GM19240 (cell line): ENCODE data around the gene CCDC86.
A peak's percentile ranks its signal among the peaks of the same experiment; 100 is the strongest.

Experiments
- DNase-seq: peaks from one replicate; pipeline ENCODE4 v3.0.0; 2011; ENCODE audit warnings: low spot score; ENCODE audit not compliant: insufficient read length

The CCDC86 gene

DNA sequence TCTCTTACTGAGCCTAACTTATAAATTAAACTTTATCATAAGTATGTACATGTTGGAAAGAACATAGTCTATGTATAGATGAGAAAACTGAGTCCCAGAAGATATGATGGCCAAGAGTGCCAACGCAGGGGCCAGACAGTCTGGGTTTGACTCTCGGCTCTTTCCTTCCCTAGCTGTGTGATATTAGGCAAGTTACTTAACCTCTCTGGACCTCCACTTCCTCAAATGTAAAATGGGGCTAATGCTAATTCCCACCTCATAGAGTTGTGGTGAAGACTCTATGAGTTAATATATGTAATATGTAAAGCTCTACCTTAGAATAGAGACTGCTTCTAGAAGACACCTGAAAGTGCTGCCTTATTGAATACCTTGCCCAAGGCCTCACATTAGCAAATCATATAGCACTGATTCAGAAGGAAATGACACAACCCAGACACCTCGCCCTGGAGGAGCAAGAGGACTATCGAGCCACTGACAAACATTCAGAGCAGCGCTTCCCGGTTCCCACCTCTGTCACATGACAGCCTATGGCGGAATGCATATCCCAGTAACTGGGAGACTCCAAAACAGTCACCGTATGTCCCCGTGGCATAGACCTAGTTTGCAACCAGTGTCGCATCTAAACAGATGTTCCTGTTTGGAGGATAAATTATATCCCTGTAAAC is 11.3 kb upstream of the CCDC86 start:
- DNase-seq, result no peak

DNA sequence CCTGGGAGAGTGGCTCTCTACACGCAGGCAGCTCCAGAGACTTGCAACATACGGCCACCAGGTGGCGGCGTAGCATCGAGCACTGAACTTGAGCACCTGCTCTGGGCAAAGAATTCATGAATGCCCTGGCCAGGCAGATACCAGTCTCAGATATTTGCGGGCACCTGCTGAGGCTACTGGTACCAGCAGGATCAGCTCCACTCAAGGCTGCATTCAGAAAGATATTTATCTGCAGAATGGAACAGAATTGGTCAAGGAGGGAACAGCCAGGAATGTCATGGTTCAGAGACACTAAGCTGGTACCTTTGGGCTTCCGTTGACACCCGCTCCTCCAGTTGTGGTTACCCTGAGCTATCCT is 10.8 kb upstream of the CCDC86 start:
- peak; percentile 85 for DNase-seq

DNA sequence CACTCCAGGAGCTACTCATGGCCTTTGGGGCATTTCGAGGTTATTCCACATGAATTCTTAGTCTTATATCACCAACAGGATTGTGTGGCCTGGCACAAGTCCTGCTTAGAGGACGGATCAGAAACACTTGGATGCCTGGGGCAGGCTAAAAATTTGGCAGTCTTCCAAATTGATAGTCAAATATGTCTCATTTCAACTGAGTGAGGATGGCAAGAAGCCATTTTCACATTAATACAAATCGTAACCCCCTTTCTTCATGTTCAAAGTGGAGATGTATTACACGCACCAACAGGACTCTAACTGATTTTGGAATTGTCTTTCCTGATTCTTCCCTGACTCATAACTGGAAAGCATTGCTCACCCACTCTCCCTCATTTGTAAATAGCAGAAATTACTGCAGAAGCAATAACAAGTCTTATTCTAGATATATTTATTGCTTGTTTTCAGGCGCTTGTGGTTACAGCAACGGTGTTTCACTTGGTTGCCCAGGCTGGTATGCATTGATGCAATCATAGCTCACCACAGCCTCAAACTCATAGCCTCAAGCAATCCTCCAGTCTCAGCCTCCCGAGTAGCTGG is 10.3 kb upstream of the CCDC86 start:
- DNase-seq, result no peak

DNA sequence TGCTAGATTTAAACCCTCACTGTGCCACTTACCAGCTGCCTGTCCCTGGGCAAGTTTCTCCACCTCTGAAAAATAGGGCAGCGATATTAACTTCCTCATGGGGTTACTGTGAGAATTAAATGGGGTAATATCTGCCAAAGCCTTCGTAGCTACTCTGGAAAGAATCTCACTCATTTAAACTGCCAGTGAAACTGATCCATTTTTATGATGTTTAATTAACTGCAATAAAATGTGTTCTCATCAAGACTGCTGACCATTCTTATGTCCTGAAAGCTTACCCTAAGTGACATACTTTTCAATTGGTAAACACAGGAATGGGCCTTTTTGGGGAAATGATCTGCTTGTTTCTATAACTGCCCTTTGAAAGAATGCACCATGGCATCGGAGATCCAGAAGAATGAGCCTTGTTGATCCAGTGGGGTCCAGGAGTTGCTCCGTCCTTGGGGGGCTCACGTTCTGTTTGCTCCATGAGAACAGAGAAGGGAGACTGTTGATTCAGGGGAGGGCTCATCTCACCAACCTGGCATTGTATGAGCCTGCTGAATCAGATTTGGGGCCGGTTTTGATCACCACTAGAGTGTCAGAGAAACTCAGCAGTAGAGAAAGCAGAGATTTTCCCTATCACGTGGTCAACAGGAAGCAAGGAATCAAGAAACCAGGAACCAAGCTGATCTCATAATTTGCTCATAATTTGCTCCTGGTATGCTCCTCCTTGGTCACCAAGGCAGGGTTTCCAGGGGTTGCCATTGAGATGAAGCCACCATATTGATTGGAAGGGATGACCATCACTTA is 7.0 kb upstream of the CCDC86 start:
- no peak for DNase-seq

DNA sequence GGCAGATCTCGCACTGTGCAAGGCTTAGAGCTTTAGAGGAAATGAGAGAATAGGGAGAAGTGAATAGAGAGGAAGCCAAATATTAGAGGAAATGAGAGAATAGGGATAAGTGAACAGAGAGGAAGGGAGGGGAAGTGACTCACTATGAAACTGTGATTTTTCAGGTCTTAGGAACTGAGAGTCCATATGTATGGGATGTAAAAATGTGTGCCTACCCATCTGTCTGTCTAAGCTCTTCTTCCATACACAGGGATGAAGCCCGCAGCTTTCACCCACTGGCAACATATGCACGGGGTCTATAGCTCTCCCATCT is 6.4 kb upstream of the CCDC86 start:
- DNase-seq, result no peak

DNA sequence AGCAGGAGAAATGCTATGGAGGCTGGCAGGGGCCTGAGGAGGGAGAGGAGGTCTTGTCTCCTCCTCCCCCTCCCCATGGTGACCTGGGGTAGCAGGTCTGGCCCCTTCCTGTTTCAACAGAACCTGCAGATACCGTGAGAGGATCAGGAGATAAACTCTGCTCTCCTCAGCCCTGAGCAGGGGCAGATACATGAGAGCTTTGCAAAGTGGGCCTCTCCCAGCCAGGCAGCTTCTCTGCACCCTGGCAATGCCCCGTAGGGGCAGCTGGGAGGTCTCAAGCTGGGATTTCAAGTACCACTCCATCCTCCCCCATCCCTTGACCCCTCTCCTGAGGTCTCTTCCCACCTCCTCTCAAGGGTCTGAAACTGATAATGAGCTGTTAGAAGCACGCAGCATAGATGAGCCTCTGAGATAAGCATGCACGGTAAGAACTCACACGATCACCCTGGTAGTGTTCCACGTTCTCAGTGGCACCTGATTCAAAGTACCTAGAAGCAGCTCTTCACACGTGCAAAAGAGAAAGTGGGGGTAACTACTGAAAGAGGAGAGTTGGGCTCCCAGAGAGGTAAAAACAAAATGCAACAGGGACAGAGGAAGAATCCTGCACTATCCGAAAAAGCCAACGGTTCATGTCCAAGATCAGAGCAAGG is 4.9 kb upstream of the CCDC86 start:
- no peak for DNase-seq

DNA sequence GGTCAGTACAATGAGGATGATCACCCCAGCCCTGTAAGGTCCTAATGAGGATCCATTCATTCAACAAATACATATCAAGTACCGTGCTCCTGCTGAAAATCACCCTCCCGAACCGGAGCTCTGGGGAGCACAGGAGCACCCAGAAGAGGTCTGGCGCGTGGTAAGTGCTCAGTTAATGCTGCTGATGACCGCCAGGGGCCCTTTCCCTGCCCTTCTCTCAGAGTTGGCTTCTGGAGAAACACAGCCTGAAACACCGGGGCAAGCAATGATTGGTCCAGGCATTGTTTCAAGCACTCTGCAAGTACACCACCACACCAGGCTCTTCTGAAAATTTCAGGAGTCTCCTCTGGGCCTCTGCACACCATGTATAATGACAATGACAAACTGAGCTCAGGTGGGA is 3.8 kb upstream of the CCDC86 start:
- no peak for DNase-seq

DNA sequence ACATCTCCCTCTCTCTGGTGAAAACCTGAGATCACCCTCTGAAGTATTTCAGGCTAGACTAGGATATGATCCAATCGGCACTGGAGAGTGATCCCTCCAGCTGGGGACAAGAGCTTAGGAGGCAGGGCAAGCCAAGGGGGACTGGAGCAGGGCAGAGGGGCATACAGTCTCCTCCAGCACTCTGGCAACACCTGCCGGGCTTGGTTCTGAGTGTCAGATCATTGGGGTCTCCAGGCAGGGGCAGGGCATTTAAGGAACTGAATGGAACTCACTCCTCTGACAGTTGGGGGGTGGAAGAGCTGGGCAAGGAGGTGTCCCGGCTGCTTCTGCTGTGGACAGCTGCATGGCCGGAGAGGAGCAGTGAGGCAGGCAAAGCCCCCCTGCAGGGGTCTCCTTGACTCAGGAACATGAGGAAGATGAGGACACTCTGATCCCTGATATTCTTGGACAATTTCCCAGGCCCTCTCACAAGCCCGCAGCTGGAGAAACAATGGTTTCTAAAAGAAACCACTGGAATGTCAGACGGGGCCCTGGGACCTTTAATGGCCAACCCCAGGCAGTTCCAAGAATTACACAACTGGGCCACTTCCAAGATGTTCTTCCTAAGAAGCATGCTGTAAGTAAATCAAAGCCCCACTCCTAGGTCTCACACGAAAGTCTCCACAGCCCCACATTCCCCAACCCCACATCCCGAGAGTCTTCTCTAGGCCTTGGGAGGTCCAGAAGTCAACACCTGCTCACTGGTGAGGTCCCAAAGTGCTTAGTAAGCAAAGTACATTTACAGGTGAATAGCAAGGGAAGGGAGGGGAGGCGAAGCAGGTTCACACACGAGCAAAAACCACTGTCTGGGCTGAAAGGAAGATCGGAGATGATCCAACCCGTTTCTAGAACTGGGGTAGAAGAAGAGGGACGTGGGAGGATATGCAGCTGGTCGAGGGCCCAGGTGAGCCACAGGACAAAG is 1.2 kb upstream of the CCDC86 start:
- no peak for DNase-seq

DNA sequence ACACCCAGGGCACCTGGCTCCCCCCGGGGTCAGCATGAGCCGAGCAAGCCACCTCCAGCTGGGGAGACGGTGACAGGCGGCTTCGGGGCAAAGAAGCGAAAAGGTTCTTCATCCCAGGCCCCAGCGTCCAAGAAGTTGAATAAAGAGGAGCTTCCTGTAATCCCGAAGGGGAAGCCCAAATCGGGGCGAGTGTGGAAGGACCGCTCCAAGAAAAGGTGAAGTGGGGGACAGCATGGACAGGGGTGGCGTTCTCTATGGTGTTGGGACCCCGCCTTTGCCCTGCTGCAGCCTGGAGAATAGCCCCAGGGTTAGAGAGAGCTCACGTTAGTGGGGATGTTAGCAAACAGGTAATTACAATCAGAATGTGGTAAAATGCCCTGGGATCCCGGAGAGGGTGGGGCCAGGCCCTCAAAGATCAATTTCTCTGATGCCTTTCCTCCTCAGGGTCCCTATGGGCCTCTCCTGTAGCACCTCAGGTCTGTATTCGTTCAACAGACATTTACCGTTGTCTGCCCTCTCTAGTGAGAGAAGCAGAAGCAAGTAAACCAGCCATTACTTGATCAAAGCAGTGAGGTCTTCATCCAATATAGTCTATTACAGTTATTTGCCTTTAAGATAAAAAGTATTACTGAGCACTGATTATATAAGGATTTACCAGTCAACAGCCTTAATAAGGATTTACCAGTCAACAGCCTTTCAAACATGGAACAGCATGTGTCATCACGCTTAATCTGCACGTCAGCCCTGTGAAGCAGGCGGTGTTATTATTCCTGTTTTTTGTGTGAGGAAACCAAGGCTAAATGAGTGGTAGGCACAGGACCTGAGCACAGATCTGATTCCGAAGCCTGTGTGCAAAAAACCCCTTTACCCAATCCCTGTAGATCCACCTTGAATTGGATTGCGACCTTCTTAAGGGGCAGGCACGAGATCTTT is 1.0 kb downstream of the CCDC86 start:
- no peak for DNase-seq

DNA sequence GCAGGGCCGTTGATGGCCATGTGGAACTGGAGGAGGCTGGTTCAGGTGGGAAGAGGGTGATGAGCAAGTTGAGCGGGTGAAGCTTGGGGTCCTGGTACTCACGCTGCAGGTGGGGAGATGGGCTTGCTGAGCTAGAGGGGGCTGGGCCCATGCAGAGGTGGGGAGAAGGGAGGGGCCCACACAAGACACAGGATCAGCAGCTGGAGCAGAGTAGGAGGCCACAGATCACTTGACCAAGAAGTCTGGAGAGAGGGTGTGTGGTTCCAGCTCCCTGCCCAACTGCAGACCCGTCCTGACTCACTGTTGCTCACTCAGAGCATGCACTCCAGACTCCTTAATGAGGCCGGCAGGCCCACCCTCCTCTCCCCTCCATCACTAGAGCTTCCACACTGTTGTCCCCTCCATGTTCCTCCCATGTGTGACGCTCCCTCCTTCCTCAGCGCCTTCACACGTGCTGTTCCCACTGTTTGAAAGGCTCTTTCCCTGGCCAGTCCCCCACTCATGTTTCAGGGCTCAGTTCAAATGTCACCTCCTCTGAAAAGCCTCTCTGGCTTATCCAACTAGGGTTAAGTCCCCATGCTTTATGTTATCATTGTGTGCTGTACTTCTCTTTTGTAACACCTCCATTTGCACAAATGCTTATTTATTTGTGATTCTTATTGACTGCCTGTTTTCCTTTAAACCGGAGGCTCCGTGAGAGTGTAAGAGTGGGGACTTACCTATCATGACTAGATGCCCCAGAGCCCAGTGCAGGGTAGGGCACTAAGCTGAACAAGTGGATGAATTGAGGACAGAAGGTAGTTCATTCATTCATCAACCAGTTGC is 2.3 kb downstream of the CCDC86 start:
- no peak for DNase-seq

DNA sequence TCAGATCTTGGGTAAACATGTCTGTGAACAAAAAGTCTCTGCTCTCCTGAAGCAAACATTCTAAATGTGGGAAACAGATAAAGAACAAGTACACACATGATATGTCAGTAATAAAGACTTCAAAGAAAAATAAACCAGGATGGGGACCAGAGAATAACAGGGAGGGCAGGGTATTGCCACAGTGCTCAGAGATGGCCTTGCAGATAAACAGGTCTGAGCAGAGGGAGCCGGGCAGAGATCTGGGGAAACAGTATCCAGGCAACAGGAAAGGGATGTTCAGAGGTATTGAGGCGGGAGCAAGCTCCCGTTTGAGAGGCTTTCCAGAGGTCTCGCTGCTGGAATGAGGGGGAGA is 2.9 kb downstream of the CCDC86 start:
- no peak for DNase-seq

DNA sequence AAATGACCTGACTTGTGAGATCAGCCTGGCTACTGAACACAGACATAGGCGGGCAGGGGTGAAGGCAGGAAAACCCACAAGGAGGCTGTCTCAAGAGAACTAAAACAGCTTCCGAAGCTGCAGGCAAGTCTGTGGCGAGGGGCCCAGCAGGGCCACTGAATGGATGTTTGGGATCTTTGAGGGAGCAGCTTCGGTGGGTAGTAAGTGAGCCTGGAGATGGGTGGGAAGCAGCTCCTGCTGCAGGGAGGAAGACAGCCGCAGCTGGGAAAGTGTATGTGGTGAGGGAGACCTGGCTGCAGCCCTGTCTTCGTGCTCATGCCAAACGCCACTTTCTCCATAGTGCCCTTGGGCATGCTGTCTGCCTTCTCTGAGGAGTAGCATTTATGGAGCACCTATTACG is 3.4 kb downstream of the CCDC86 start:
- DNase-seq, result no peak

DNA sequence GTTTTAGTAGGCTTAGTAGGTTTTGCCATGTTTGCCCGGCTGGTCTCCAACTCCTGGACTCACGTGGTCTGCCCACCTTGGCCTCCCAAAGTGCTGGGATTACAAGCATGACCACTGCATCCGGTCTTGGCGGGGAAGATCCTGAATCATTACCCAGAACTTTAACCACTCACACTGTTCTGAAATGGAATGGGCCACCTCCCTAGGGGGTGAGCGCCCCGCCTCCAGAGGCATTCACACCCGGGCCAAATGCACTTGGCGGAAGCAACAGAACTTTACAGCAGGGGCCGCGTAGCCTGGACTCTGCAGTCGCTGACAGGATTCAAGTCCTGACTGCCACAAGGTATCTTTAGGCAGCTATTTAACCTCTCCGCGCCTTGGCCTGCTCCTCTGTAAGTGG is 5.4 kb downstream of the CCDC86 start:
- no peak for DNase-seq

DNA sequence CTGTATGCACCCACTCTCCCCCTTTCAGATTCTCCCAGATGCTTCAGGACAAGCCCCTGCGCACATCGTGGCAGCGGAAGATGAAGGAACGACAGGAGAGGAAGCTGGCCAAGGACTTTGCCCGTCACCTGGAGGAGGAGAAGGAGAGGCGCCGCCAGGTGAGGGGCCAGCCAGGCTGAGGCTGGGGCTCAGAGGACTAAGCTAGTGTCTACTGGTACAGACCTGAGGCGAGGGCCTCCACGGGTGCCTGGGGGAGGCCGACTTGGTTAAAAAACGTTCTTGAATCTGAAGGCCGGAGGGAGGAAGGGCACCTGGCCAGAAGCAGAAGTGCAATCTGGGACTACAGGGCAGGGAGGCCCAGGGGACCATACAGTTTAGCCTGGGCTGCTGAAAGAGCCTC is 6.0 kb downstream of the CCDC86 start:
- DNase-seq, result no peak

DNA sequence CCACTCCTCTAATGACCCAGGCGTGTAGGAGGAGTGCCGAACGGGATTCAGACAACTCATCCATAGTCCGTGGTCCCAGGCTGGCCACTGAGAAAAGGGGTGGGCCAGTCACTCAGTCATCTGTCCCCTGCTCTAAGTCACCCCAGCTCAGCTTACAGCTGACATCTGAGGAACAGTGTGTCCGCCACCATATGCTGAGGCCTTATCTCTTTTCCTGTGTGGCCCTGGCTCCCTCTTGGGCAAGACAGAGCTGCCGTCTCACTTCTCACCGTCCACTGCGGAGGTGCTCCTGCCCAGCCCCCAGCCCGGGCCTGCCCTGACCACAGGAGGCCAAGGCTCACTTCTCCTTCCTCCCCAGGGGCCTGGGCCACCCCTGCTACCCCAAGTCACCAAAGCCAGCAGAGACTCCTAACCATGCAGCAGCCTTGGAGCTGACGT is 6.8 kb downstream of the CCDC86 start:
- no peak for DNase-seq

DNA sequence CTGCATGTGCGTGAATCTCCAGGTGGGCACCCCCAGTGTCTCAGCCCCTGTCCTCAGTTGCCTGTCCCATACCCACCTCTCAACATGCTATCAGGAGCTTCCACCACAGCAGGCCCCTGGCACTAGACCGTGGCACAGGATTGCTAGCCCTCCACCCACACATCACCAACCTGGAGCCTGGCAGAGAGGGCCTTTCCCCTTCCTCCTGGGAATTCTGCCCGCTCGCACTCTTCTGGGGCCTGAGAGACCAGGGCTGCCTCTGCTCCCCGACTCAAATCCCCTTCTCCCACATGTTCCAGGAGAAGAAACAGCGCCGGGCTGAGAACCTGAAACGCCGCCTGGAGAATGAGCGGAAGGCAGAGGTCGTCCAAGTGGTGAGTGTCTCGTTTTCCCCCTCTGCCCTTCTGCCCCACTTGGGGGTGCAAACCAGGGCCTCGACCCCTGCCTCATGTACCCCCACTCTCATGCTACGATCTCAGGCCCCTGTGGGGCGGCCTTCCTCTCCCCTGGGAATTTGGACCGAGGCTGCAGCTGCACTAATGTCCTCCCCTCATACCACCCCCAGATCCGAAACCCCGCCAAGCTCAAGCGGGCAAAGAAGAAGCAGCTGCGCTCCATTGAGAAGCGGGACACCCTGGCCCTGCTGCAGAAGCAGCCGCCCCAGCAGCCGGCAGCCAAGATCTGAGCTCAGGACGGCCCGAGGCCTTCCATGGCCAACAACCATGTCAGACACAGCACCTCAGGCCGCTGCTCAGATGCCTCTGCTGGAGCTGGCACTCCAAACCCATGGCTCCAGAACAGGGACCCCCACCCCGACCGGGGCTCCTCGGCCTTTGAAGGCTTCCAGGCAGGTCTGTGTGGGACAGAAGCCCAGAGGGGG is 8.0 kb downstream of the CCDC86 start:
- DNase-seq, result no peak

DNA sequence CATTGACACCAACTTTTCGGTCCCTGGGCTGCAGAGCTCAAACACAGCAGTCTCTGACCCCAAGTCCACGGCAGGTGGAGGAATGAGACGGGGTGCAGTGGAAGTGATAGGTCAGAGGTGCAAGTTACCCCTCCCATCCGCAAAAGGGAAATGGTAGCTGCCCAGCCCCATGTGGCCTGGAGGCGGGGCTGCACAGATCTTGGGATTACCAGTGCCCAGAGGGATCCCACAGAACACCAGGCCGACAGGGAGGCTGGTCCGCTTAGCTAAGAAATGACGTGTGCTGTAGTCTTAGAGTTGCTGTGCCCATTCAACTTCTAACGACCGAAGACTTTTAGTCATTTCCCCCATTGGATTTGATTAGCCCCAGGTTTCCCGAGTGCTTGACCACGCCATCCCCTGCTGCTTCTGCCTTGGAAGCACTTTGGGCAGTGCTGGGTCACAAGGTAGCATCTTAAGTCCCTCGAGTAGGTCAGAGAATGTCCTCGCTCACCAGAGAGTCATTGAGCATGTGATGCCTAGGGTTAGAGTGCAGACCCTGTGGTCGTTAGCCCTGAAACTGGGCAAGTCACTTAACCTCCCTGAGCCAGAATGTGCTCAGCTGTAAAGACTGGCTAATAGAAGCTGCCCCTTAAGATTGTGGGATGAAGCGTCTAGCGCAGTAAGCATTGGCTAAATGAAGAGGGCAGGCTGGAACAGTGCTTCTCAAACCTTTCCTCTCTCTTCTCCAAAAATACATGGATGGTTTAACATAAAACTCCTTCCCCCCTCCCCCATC is 9.6 kb downstream of the CCDC86 start:
- DNase-seq, result no peak
